HuH-7 (cell line): ENCODE measurements around the gene PRND.
"Not testable (repeated sequence)": the region's sequence is repeated elsewhere in the genome, so short reads cannot be mapped to it uniquely, and the experiment has no call there.

Source experiments
- DNase-seq: peaks from one replicate; pipeline ENCODE4 v3.0.0; 2011; ENCODE audit warnings: low spot score

PRND gene

GRCh38 chr20:4708856-4709255 lies 12.9 kb upstream of the PRND start:
- DNase-seq: no peak

GRCh38 chr20:4709261-4710105 lies 12.2 kb upstream of the PRND start:
- no peak for DNase-seq

GRCh38 chr20:4710106-4710475 lies 11.6 kb upstream of the PRND start:
- no peak for DNase-seq

GRCh38 chr20:4711511-4711910 lies 10.2 kb upstream of the PRND start:
- DNase-seq: no peak

GRCh38 chr20:4713401-4713800 lies 8.3 kb upstream of the PRND start:
- no peak for DNase-seq

- no peak for DNase-seq
Measured at GRCh38 chr20:4714818-4715217, 6.9 kb upstream of the PRND start.

- no peak for DNase-seq
Measured at GRCh38 chr20:4717816-4718570, 3.7 kb upstream of the PRND start.

GRCh38 chr20:4719190-4719589 lies 2.5 kb upstream of the PRND start:
- DNase-seq: no peak

GRCh38 chr20:4720041-4720976 lies 1.4 kb upstream of the PRND start:
- peak; percentile 83 for DNase-seq

GRCh38 chr20:4720977-4721349 lies 746 bp upstream of the PRND start:
- DNase-seq: no peak

- no peak for DNase-seq
Measured at GRCh38 chr20:4722571-4722970, 862 bp downstream of the PRND start.

GRCh38 chr20:4722993-4723392 lies 1.3 kb downstream of the PRND start:
- no peak for DNase-seq

GRCh38 chr20:4723553-4723952 lies 1.8 kb downstream of the PRND start:
- not testable (repeated sequence) for DNase-seq

GRCh38 chr20:4724459-4725262 lies 3.0 kb downstream of the PRND start:
- DNase-seq: no peak

- no peak for DNase-seq
Measured at GRCh38 chr20:4725263-4725550, 3.5 kb downstream of the PRND start.

GRCh38 chr20:4726710-4727397 lies 5.1 kb downstream of the PRND start:
- DNase-seq: no peak

- no peak for DNase-seq
Measured at GRCh38 chr20:4728120-4728760, 6.5 kb downstream of the PRND start.

- no peak for DNase-seq
Measured at GRCh38 chr20:4729265-4729664, 7.6 kb downstream of the PRND start.

- no peak for DNase-seq
Measured at GRCh38 chr20:4730780-4731179, 9.1 kb downstream of the PRND start.

- no peak for DNase-seq
Measured at GRCh38 chr20:4736875-4737274, 15.2 kb downstream of the PRND start.
